Hematopoietic multipotent progenitor cell treated with erythropoietin and hydrocortisone succinate and interleukin-3 and kit ligand, for 4 days (in vitro differentiated cells): ENCODE measurements around the gene TTC39B.

ENCODE experiments used
- DNase-seq: peaks from one replicate; pipeline ENCODE4 v3.0.0-alpha.2; 2015

The TTC39B gene

DNA sequence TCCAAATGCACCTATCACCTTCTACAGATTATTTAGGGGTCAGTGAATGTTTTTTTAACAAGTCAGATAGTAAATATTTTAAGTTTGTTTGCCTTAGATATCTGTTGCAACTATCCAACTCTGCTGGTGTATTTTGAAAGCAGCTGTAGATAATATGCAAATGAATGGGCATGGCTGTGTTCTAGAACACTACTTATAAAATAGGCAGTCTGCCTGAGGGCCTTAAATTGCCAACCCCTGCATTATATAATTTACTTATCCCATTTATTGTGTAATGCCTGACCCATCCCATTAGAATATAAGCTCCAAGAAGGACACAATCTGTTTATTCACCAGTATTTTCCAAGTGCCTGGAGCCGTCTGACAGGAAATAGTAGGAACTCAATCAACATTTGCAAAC, 149.0 kb downstream of the TTC39B start:
- no peak for DNase-seq

- no peak for DNase-seq
These were observed 149.6 kb downstream of the TTC39B start for GRCh38 chr9:15157381-15157780.

DNA sequence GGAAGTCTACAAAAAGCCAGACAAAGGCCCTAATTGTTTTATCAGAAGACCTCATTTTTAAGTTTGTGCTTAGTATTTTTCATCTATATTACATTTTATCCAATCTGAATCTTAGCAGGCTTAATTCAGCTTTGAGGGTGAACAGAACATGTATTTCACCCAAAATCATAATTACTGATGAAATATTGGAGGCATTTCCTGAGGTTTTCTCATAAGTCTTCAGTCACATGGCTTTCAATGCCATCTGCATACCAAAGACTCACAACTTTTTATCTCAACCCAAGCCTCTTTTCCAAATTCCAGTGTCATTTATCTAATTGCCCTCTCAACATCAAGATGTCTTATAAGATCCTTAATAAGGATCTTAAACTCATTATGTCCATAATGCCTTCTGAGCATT, 150.8 kb downstream of the TTC39B start:
- no peak for DNase-seq

DNA sequence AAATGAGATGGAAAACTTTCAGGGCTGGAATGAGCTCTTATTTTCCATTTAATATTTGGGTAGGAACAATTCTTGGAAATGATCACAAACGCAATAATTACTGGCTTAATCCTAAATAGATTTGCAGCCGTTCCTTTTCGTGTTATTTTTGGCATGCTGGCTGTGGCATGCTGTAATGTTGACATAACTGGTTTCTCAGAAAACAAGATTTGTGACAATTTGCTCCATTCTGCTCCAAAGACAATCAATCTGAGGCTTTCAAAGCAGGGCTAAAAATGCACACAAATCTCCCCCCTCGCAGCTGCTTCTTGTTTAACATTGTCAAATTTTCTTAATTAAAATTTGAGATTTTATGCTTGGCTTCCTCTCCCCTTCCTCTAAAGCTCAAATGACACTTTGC, 151.2 kb downstream of the TTC39B start:
- DNase-seq, result no peak

DNA sequence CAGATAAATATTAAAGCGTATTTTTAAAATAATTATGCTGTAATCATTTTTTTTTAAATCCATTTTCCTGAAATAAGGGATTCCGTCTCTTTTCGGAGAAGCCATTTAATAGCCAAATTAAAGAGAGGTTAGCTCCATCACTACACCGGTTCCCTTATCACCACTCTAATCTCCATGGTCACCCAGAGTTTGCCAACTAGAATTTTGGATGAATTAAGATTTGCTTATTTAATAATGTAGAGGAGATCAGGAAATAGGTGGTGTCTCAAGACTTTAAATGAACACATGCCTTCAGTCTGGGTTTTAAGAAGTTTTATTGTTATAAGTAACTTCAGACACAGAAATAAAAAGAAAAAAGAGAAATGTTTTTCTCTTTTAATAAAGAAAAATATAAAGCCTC, 151.7 kb downstream of the TTC39B start:
- no peak for DNase-seq

GRCh38 chr9:15154677-15155076, 152.3 kb downstream of the TTC39B start:
- DNase-seq, result no peak

DNA sequence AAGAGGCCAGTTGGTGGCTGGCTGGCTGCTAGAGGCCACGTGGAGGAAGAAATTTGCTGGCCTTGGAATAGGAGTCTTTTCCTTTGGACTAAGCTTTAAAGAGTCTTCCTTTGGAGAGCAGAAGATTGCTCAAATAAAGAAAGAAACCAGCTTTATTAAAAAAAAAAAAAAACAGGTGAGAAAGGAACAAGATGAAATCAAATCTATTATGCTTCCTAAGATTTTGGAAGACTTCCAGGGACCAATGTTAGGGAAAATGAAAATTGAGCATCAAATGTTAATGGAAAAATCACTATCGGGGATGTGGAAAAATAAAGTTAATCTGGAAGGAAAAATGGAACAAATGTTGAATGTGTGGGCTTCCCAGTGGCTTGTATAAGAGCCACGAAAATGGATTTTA, 153.1 kb downstream of the TTC39B start:
- DNase-seq, result no peak

DNA sequence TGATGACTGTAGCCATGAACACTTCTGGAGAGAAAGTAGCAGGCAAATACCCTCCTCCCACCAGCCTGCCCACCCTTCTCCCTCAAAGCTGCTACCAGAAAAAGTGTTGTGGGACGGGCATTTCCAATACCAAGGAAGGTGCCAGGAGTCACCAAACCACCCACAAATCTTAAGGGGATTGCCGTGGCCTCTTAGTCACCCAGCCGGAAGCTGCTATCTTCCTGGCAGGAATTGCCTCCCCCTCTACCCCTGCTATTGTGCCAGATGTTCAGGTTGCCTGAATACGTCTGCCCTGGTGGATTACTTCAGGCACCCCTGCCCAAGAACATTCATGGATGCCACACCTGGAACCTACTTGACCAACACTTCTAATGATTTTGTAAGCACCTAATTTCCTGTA, 156.1 kb downstream of the TTC39B start:
- no peak for DNase-seq

- no peak for DNase-seq
These were observed 157.6 kb downstream of the TTC39B start for GRCh38 chr9:15149450-15149849.

GRCh38 chr9:15146268-15146700, 160.7 kb downstream of the TTC39B start:
- DNase-seq, result peak; percentile 32

- DNase-seq, result no peak
These were observed 162.4 kb downstream of the TTC39B start for GRCh38 chr9:15144622-15145061.

GRCh38 chr9:15142878-15143534, 164.0 kb downstream of the TTC39B start:
- peak; percentile 85 for DNase-seq

GRCh38 chr9:15140051-15140450, 167.0 kb downstream of the TTC39B start:
- no peak for DNase-seq

DNA sequence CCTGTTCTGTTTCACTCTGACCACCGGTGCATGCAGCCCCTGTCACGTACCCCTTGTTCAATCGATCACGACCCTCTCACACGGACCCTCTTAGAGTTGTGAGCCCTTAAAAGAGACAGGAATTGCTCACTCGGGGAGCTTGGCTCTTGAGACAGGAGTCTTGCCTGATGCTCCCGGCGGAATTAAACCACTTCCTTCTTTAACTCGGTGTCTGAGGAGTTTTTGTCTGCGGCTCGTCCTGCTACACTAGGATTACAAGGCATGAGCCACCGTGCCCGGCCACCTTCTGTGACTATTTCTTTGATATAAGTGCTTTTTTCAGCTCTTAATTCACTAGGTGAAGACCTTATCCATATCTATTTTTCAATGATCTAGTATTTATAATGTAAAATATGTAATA, 167.5 kb downstream of the TTC39B start:
- DNase-seq, result no peak

DNA sequence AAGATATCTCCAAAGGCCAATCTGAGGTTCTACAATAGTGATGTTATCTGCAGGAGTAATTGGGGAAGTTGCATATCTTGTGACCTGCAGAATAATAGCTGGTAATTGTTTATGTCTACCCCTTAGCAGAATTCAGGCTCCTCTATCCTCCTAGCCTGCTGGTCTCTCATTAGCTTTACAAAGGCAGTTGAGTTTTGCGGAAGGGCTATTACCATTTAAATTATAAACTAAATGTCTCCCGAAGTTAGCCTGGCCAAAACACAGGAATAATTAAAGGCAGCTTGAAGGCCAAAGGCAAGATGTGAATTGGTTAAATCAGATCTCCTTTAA, 168.7 kb downstream of the TTC39B start:
- peak; percentile 50 for DNase-seq

GRCh38 chr9:15137658-15138356, 169.2 kb downstream of the TTC39B start:
- DNase-seq, result no peak

GRCh38 chr9:15137089-15137488, 169.9 kb downstream of the TTC39B start:
- no peak for DNase-seq

DNA sequence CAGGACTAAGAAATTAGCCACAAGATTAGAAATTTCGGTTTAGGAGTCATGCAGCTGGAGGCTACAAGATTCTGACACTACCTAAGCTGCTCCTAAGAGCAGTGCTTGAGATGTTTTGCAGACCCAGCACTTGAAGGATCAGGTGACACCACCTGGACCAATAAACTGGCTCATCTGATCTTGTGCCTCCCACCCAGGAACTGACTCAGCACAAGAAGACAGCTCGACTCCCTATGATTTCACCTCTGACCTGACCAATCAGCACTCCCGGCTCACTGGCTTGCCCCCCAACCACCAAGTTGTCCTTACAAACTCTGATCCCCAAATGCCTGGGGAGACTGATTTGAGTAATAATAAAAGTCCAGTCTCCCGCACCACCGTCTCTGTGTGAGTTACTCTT, 170.4 kb downstream of the TTC39B start:
- peak; percentile 49 for DNase-seq

DNA sequence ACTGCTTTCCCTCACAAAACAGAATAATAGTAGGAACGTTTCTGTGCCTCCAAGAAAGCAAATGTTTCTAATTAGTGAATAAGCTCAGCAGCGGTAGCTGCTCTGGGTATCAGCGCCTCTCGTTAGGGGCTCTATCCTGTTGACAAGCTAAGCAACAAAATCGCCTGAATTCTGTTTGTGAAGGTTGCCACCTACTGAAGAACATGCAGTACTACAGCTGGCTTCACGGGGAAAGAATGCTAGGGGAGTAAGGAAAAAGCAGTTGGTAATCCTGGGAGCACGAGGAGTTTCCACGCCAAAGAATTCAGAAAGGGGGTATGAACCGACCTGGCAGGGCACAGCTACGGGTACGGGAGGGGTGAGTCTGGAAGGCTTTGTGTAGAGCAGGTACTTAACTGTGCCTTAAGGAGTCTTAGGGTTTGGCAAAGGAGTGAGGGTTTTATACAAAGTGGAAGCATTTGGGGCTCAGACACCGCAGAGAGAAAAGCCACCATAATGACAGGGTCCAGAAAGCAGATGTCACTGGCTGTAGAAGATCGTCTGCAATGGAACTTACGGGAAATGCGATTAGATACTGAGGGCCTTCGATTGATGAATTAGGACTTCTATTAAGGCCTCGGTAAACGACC, 171.7 kb downstream of the TTC39B start:
- DNase-seq, result peak; percentile 91

- no peak for DNase-seq
These were observed 173.5 kb downstream of the TTC39B start for GRCh38 chr9:15133488-15133887.

DNA sequence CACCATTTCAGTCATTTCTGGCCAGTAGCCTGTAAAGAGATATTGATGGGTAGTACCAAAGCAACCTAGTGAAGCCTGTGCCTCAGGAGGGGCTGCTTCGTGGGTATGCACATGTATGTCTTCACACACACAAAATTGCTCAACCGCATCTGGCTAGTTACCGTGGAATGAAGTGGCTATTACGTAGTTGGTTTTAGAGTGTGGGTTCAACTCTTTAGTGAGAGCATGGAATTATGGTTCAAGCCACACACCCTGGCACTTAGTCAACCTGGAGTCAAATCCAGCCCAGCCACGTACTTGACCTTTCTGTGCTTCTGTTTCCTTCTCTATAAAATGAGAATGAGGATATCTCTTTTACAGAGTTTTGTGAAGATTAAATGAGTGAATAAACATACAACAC, 174.9 kb downstream of the TTC39B start:
- no peak for DNase-seq

DNA sequence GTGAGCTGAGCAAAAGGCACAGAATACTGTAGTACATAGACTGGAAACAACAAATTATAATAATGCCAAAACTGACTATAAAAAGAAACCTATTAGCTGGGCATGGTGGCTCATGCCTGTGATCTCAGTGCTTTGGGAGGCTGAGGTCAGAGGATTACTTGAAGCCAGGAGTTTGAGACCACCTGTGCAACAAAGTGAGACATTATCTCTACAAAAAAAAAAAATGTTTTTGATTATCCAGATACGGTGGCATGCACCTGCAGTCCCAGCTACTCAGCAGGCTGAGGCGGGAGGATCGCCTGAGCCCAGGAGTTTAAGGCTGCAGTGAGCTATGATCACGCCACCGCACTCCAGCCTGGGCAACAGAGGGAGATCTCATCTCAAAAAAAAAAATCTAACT, 175.9 kb downstream of the TTC39B start:
- no peak for DNase-seq

DNA sequence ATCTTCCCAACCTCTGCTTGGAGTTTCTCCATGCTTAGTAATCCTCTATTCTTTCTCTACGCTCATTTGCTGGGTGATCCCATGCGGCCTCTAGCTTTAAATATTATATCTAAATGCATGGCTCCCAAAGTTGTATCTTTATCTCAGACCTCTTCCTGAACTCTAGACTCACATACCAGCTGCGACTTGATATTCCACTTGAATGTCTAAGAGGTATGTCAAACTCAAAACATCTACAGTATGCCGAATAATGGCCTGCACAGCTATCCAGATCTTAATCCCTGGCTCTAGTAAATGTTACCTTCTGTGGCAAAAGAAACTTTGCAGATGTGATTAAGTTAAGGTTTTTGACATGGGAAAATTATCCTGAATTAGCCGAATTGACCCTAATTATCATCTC, 179.2 kb downstream of the TTC39B start:
- no peak for DNase-seq

GRCh38 chr9:15121630-15122029, 185.4 kb downstream of the TTC39B start:
- DNase-seq, result peak; percentile 63
